Hepatic stellate cell (primary cell): ENCODE data around the gene PRDM1.

ENCODE experiments used
- DNase-seq: peaks from one replicate; pipeline ENCODE4 v3.0.0; 2011; ENCODE audit warnings: low spot score

Gene PRDM1

DNA sequence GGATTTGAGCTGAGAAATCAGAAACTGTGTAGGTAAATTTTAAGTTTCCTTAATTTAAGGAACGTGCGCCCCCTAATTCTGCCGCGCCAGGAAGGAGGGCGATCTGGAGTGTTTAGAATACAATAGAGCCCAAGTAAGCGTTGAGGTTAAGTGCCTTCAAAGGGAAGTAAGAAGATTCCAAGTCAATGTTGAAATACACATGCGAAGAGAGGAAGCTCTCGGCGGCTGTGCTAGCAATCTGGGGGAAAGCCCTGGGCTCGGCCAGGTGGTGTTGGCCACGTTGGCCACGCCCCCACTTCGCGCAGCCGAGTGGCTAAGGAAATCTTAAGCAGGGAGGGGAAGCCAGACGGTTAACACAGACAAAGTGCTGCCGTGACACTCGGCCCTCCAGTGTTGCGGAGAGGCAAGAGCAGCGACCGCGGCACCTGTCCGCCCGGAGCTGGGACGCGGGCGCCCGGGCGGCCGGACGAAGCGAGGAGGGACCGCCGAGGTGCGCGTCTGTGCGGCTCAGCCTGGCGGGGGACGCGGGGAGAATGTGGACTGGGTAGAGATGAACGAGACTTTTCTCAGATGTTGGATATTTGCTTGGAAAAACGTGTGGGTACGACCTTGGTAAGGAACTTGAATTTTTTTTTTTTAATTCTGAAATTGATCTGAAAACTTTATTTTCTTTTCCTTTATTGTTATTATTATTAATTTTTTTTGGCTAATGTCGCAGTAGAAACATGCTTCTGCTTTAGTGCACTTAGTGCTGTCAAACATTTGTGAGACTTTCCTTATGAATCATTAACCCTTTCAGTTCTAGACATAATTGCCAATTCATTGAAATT, at the start of gene PRDM1:
TSS of gene PRDM1 (plus strand) at position 353 of the 830 bp plus-strand sequence. CDS start at position 571, 218 bp downstream.
- DNase-seq = no peak

DNA sequence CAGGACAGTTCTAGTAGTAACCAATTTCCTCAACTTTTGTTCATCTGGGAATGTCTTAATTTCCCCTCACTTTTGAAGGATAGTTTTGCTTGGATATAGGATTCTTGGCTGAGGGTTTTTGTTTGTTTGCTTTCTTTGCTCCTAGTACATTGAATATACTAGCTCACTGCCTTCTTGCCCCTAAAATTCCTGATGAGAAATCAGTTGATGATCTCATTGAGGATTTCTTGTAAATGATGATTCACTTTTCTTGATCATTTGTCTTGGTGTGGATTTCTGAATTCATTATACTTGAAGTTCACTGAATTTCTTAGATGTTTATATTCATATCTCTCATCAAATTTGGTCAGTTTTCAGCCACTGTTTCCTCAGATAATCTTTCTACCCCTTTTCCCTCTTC, 49.1 kb upstream of the PRDM1 start:
- DNase-seq = peak; percentile 16

DNA sequence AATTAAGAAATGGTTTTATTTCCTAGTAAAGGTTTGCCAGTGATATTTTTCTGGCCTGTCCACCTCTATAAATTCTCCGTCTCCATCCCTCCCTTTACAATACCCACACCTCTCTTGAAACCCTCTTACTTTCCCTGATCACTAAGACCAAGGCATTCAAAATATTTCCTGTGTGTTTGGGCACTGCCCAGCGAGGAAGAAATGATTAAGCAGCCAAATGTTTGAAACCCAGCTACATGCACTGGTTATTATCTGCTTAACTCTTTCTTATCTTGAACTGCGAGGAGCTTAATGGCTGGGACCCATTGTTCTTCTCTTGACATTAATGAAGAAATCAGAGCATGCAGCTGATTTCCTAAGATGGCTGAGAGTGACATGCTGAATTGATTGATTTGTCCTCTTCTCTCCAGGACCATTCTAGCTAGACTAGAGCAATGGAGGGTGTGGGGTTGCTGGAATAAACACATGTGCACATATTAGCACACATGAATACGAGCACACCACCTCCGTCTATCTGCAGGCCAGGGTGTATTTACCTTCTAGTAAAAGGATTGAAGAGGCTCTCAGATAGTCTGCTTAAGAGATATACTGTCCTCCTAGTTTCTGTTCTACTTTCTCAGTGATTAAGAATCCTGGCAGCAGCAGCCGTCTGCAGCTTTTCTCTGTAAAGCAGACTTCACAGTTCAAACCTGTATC, 46.1 kb upstream of the PRDM1 start:
- DNase-seq = no peak

DNA sequence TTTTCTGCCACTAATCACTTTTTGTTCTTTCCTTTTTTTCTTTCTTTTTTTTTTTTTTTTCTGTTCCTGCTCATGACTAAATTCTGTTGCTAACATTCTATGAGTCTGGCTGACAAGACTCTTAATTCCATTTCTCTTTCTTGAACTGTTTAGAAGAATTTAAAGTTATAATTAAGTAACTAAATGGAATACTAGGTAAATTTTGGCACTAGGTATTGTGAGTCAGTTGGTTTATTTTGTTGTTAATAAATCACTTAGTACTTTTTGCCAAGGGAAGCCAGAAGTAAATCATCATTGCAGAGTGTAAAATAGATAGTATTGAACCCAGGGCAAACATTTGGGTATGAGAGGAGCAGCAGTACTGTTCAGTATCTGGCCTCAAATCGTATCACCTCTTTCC, 42.0 kb upstream of the PRDM1 start:
- DNase-seq = no peak

DNA sequence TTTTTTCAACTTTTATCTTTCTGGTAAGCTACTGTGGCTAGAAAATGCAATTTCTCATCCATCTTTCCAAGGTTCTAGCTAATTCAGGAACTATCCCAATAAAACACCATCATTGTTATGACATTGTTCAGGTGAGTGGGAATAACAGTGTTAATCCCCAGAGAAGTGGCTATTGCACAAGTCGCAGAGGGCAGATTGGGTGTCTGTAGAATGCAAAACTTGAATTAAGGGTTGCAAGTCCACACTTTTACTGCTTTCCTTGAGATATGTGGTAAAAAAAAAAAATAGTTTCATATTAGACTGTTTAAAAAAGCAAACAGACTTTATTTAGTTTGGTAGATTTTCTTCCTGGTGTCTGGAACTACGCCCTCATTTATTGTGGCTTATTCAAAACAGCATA, 41.1 kb upstream of the PRDM1 start:
- DNase-seq = no peak

DNA sequence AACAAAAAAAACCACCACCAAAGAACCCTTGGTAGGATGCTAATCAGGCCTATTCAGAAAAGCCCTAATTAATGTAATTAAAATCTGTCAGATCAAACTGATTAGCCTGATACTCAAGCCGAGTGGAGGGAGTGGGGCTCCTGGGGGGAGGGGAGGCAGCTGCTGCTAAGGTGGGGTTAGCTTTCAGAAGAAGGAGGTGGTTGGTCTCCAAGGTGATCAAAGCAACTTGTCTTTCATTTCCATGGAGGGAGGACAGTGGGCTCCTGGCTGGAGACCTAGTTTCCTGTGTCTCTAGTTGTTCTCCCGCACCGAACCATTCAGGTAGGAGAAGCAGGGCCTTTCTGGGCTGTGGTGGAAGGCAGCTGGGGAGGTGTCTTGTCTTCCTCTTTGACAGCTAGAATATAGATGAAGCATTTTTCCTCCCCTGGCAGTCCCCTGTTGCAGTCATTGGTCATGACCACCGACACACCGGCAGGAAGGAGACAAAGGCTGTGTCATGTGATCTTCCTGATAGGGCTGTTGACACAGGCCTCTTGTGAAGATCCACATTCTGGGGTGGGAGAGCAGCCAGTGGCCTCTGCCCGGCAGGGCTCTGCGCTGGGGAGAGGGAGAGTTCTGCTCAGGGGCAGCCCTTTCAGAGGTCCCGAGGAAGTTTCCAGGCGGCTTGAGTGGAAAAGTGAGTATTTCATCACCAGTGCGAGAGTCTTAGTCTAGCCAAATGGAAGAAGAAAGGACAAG, 39.9 kb upstream of the PRDM1 start:
- no peak for DNase-seq

DNA sequence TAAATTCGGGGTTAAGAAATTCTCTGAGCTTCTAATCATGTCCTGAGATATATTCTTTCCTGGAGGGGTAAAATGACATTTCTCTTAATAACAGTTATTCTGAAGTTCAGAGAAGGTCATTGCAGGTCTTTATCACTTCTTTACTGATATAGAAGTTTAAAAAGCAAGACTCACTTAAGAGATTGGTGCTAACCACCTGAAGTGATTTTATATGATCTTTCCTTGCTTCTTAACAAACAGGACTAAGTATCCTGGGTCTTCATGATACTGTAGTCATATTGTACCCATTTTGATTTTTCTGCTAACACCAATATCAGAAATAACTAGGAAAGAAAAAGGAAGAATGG, 39.3 kb upstream of the PRDM1 start:
- no peak for DNase-seq

DNA sequence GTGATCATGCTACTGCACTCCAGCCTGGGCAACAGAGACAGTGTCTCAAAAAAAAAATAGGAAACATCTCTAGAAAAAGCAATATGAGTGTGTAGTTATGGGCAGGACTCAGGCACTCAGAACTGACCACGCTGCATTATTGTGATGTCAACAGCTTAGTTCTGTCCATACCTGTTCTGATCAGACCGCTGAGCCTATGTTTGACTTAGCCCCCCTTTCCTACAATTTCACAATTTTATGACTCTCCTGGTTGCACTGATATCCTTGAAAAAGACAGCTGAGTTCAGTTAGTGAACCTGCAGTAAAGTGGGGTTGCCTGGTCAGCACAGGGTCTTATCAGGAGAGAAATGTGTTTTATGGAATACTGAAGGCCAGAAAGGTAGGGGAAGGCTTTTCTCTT, 37.8 kb upstream of the PRDM1 start:
- no peak for DNase-seq

DNA sequence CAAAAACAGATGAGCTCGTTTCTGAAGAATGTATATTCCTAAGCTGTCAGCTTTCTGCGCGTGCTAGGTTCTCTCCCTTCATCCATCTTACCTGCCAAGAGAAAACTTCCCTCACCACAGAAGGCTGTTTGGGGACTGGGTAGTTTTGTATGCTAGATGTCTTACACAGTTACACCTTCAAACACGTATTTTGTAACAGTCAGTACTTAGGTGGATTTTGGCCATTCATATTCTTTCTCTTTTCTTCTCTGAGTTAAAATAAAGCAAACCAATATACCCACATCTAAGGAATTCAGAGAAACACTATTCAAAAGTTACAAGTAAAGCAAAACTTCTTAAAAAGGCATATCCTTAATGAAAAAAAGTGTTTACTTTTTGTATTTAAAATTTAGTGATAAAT, 35.6 kb upstream of the PRDM1 start:
- no peak for DNase-seq

DNA sequence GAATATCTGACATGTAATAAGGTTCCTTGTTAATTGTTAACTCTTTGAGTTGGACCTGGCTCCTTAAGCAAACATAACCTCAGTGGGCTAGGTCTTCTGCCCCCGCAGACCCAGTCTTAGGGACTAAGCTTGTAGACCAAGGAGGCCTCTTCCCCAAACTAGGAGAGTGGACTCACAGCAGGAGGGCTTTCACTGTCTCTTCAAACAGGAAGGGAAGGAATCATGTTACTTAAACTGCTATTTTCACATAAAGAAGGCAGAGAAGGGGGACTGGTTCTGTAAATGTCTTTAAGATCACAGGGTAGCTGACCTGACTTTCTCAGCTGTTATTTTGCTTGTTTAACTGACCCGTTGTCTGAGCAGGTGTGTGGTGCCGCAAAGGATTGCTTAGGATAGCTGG, 34.9 kb upstream of the PRDM1 start:
- DNase-seq = no peak

DNA sequence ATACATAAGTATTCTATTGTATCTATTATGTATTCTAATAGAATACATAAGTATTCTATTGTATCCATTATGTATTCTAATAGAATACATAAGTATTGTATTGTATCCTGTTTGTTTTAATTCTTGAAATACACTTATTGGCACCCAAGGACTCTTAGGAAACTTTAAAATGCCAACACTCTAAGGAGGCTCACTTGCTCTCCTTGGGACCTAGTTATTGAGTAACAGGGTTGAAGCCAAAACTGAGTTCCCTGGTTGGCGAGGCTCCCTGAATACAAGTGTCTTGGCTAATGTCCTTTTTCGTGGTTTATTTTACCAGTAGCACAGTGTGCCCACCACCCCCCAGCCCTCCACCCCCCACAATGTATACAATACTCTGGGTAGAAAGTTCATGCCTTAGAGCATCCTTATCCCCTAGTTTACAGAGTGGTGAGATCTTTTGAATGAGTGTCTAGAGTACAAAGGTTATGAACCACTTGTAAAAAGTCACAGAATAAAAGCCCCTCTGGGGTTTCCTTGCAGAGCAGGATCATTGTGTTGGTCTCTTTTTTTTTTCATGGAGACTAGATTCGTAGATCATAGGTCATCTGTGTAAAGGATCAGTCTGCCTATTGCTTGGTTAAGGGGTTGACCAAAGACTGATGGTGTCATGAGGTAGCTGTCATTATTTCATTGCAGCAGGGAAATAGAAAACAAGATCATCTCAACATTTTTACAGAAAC, 32.5 kb upstream of the PRDM1 start:
- no peak for DNase-seq

DNA sequence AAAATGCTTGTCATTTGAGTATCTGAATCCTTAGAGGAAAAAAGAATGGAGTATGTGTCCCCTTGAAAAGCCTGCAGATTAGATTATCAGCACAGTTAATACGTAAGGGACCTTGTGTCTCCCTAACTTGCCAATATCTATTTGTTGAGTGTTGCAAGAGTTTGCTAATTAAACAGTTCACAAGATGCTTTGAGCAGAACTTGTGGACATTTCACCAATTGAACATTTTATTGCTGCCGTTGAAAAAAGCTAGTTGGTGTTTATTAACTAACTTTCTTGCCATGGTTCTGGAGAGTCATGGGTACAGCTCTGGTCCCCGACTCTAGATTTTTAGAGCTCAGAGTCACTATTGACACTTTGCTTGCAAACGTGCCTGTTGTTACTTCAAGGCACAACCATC, 30.6 kb upstream of the PRDM1 start:
- DNase-seq = no peak

DNA sequence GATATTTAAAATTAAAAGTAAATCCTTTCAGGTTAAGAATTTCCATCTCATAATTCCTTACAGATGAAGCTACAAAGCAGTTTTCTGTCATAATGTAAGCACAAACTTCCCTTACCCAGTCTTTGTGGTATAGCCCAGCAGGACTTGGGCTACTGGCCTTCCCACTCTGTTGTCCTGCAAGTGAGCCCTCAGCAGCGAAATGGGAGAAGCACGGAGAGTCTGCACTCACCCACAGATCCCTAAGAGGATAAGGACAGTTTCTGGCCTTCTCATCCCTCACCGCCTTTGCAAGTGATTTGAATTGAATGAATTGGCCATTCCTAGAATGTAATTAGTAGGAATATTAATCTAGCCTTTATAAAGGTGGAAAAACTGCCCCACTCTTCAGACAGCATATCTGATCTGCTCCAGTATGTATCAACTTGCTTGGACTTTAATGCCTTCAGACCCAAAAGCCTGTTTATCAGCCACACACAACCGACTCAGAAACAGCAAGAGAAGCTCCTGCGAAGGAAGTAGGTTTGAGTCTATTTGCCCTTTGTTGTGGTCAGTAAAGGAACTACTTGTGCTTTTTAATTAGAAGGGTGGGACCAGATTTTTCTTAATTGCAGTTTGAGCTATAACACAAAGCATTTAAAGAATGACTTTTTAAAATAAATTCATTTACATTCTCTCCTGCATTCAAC, 29.9 kb upstream of the PRDM1 start:
- DNase-seq = no peak

DNA sequence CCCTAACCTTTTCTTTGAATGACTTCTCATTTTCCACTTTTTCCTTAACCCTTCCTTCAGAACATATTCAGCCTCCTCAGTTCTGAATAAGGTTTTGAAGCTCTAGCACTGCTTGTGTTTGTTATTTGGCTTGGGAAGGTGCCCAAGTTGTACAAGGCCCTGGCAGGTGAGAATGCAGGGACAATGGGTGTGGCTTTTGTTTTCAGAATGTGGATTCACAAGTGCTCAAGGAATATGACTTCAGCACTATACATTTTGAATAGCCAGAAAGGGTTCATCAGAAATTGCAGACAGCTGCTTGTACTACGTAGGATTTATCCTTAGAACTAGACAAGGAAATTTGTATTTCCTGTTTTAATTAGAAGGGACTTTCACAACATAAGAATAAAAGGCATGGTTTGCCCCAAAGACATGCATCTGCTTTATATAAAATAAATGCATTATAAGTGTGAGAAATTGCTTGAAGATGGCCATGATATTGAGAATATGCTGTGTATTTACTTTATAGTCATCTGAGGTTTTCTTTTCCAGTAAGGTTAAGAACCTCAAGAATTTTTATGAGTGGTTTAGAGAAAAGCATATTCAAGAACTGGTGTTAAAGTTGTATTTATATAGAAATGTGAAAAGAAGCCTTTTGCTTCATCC, 29.3 kb upstream of the PRDM1 start:
- DNase-seq = no peak

DNA sequence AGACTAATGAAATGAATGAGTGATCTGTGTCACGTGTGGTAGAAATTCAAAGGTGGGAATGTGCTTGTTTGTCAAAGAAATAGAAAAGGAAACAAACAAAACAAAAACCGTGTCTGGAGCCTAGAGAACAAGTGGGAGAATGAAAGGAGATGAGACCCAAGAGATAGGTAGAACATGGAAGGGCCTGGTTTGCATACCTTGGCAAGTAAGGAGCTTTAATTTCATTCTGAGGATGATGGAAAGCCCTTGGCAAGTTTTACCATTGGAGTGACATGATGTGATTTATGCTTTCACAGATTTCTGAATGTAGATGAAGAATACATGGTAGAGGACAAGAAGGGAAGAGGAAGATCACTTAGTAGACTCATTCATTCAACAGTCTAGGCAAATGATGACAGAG, 26.8 kb upstream of the PRDM1 start:
- DNase-seq = no peak

DNA sequence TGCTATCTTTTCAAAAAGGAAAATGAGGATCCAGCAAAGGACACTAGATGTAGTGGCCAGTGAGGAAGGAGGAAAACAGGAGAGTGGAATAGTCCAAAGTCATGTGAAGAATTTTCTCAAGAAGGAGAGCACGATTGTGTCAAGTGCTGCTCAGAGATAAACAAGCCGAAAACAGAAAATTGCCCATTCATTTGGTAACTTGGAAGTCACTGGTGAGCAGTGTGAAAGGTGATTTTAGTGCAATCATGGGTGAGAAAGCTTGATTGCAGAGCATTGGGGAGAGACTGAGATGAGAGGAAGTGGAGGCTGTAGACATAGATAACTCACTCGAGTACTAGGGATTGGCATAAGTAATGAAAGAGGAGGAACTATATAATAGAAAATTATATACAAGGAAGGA, 26.0 kb upstream of the PRDM1 start:
- no peak for DNase-seq

DNA sequence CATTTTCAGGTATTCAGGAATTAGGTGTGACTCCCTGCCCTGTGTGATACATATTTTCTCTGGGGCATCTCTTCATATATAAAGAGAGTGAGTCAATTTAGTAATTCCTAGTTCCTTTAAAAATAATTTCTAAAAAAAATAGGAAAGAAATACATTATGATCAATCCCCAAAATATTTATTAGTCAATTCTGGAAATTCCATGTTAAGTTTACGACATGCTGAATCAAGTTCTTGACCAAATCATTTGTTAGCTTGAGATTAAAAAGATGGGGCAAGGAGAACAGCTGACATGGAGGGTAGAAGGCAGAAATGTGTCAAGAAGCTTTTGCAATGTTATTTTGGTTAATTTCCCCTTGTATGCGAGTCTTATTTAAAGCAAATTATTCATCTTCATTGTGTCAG, 22.7 kb upstream of the PRDM1 start:
- no peak for DNase-seq

DNA sequence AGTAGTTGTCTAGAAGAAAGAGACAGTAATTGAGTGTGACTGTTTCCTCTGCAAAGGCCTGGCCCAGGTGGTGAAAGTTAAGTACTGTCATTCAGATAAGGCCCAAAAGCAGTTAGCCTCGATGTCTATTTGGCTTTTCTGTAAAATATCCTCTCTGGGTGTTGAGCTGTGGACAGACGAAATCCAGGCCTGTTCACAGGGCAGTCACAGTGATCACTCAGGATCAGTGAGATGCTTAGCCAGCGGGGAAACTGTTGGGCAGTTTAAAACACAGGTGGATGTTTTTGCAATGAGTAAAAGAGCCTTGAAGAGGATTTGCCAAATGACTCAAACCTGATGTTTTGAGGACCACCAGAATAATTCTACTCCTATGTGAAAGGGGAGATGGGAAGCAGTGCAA, 22.0 kb upstream of the PRDM1 start:
- no peak for DNase-seq

DNA sequence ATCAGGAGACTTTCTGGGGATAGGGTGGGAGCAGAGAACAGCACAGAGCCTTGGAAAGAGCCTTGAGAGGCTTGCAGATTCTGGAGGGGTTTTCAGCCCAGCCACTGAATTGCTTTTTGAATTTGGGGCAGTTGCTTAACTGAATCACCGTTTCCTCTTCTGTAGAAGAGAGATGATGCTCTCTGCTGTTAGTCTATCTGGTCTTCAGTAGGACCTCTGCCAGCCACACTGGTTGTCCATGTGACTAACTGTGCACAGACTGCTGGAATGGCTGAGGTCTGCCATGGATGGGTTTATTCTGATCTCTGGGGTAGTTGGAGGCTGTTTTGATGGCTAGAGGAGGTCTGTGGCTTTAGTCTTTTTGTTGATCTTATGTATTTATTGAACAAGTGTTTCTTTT, 21.4 kb upstream of the PRDM1 start:
- no peak for DNase-seq

DNA sequence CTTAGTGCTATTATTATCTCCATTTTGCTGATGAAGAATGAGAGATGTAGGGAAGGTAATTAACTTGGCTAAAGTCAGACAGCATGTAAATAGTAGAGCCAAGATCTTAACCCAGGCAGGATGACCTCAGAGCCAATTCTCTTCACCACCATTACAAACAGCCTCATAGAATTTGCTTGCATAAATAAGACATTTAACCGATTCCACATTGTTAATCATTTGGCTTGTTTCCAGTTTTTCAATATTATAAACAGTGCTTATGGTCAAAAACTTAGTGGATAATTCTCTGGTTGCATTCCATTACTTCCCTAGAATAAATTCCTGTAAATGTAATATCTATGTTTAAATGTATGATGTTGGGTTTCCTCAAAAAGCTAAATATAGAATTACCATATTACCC, 19.1 kb upstream of the PRDM1 start:
- DNase-seq = no peak

DNA sequence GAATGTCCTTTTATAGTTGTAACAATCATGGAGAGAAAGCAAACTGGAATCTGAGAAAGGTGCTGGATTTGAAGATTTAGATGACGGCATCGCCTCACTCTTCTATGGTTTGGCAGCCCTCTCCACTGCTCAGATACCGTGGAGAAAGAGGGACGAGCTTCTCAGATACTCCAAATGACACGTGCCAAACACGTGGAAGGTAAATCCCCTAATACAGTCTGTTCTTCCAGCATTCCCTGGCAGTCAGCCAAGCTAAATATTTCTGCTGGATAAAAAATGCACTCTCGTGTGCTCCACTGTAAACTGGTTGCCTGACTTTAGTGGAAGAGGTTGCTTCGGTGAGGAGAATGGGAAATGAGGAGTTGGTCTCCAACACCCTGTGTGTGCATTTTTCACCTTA, 16.7 kb upstream of the PRDM1 start:
- no peak for DNase-seq
